Fibroblast of lung (primary cell): ENCODE results near the gene DENND2D. TPM values are rescaled to one million over a fixed set of nuclear protein-coding genes. Genes with fewer than 3 reads are reported as not detected.
A peak's percentile ranks its signal among the peaks of the same experiment; 100 is the strongest.

Experiments
- DNase-seq, 2 donors: peaks; one replicate each; pipeline versions ENCODE4 v3.0.0 to v3.0.0-alpha.2; 2010; ENCODE audit warnings: low read depth in 2 of 2
- H2AFZ ChIP-seq: 2 replicates; pipeline ENCODE4 v1.5.1; 2012; ENCODE audit warnings: low read length, control low read depth, inconsistent platforms
- H3K27ac ChIP-seq: 2 replicates; pipeline ENCODE4 v1.5.1; 2011; ENCODE audit warnings: low read length, control low read depth; ENCODE audit not compliant: insufficient read depth
- H3K27me3 ChIP-seq: 2 replicates; pipeline ENCODE4 v1.5.1; 2011; ENCODE audit warnings: mild to moderate bottlenecking, low read length; ENCODE audit not compliant: control insufficient read depth, insufficient read depth
- H3K36me3 ChIP-seq: 2 replicates; pipeline ENCODE4 v1.5.1; 2011; ENCODE audit warnings: low read length; ENCODE audit not compliant: control insufficient read depth, insufficient read depth
- H3K4me1 ChIP-seq: 2 replicates; pipeline ENCODE4 v1.5.1; 2011; ENCODE audit warnings: low read length; ENCODE audit not compliant: control insufficient read depth, insufficient read depth; ENCODE audit errors: extremely low read depth
- H3K4me2 ChIP-seq: 2 replicates; pipeline ENCODE4 v1.5.1; 2011; ENCODE audit warnings: low read length, control low read depth; ENCODE audit not compliant: insufficient read depth; ENCODE audit errors: extremely low read depth
- H3K4me3 ChIP-seq, 4 experiments: fragments of 200-600 bp in 1 of 4; sonication (generic) in 1 of 4; replicated peaks in 1 of 4; 2 replicates each; pipeline ENCODE4 v1.5.1; 2011 to 2016; ENCODE audit warnings: low read length in 4 of 4, low read depth in 3 of 4, mild to moderate bottlenecking in 3 of 4, control low read depth in 2 of 4, inconsistent platforms in 1 of 4, mixed read lengths in 1 of 4; ENCODE audit not compliant: insufficient read depth in 1 of 4; ENCODE audit errors: control extremely low read depth in 1 of 4
- H3K79me2 ChIP-seq: 2 replicates; pipeline ENCODE4 v1.5.1; 2012; ENCODE audit warnings: mild to moderate bottlenecking, low read length, inconsistent platforms; ENCODE audit not compliant: control insufficient read depth, insufficient read depth
- H3K9ac ChIP-seq: 2 replicates; pipeline ENCODE4 v1.5.1; 2011; ENCODE audit warnings: mild to moderate bottlenecking, low read length, control low read depth; ENCODE audit not compliant: insufficient read depth
- H3K9me3 ChIP-seq: 2 replicates; pipeline ENCODE4 v1.5.1; 2012; ENCODE audit warnings: low read depth, low read length; ENCODE audit not compliant: control insufficient read depth, insufficient read depth
- H4K20me1 ChIP-seq: 2 replicates; pipeline ENCODE4 v1.5.1; 2011; ENCODE audit warnings: low read length; ENCODE audit not compliant: control insufficient read depth, insufficient read depth; ENCODE audit errors: extremely low read depth
- EZH2 ChIP-seq: IDR thresholded peaks from 2 replicates; pipeline ENCODE4 v1.5.1; 2012; ENCODE audit warnings: low read length, control low read depth, mild to moderate bottlenecking; ENCODE audit errors: missing control alignments
- polyA plus RNA-seq, 2 donors: library from polyadenylated mRNA; depleted of rRNA in 1 of 2; stranded (reverse) in 1 of 2; unstranded in 1 of 2; fragments of >200 nt; gene quantifications; 2 replicates each; pipeline ENCODE4 v1.2.1, GENCODE V29; 2011 to 2012; ENCODE audit warnings: missing spikeins in 1 of 2
- total RNA-seq: library from RNA; depleted of rRNA; stranded (reverse); fragments of >200 nt; gene quantifications from 2 replicates; pipeline ENCODE4 v1.2.1, GENCODE V29; 2014
- TF ChIP-seq, protein P1 (sequence below), 2 donors: IDR thresholded peaks in 1 of 2; conservative IDR thresholded peaks in 1 of 2; 1 replicate in 1 of 2; 2 replicates in 1 of 2; pipeline ENCODE4 v1.5.1; 2011 to 2012; ENCODE audit warnings: low read length in 2 of 2, control low read depth in 1 of 2, inconsistent platforms in 1 of 2, low read depth in 1 of 2, mild to moderate bottlenecking in 1 of 2

The DENND2D gene
- total and polyA plus RNA-seq, 2 donors (not counting 1 experiment from before 2014, with no cell fraction given): 2.2 to 15.7 TPM

- H3K4me3 ChIP-seq: no peak overlapping the region
- H3K4me1 ChIP-seq: peaks cover 33% of the 10 kb centered on the region
- H3K27me3 ChIP-seq: no peaks in the 10 kb centered on the region
- no peak overlapping the region for H3K9ac ChIP-seq
- TF ChIP-seq, protein P1, sequence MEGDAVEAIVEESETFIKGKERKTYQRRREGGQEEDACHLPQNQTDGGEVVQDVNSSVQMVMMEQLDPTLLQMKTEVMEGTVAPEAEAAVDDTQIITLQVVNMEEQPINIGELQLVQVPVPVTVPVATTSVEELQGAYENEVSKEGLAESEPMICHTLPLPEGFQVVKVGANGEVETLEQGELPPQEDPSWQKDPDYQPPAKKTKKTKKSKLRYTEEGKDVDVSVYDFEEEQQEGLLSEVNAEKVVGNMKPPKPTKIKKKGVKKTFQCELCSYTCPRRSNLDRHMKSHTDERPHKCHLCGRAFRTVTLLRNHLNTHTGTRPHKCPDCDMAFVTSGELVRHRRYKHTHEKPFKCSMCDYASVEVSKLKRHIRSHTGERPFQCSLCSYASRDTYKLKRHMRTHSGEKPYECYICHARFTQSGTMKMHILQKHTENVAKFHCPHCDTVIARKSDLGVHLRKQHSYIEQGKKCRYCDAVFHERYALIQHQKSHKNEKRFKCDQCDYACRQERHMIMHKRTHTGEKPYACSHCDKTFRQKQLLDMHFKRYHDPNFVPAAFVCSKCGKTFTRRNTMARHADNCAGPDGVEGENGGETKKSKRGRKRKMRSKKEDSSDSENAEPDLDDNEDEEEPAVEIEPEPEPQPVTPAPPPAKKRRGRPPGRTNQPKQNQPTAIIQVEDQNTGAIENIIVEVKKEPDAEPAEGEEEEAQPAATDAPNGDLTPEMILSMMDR (conservative IDR thresholded peaks at IDR 0.05 in 1 of 2, IDR thresholded peaks at IDR 0.05 in 1 of 2; ENCODE audit: low read depth in 1 of 2, low read length in 2 of 2): no peak
- no peak for TF ChIP-seq EZH2
- peak in 1 of 2 donors; percentile 24 for DNase-seq
- H2AFZ ChIP-seq: no peak overlapping the region
- no peaks in the 10 kb centered on the region for H3K79me2 ChIP-seq
- no peak overlapping the region for H3K27ac ChIP-seq
- H4K20me1 ChIP-seq: no peaks in the 10 kb centered on the region
- H3K36me3 ChIP-seq: no peaks in the 10 kb centered on the region
- peak overlapping the region; percentile 18 for H3K4me2 ChIP-seq
- no peaks in the 10 kb centered on the region for H3K9me3 ChIP-seq
Observed at GRCh38 chr1:111192658-111193519, 7.6 kb downstream of the DENND2D start.

GRCh38 chr1:111192074-111192473 is 8.4 kb downstream of the DENND2D start:
- Histone ChIP-seq H3K4me2 (no peak overlapping the region), H3K4me1 (peaks cover 33% of the 10 kb centered on the region), H3K9me3 (no peaks in the 10 kb centered on the region), H3K27me3 (no peaks in the 10 kb centered on the region), H3K4me3 (no peak overlapping the region), H3K79me2 (no peaks in the 10 kb centered on the region), H2AFZ (no peak overlapping the region), H4K20me1 (no peaks in the 10 kb centered on the region), H3K27ac (peak overlapping the region; percentile 60), H3K9ac (no peak overlapping the region), H3K36me3 (peaks cover 2% of the 10 kb centered on the region)
- TF ChIP-seq EZH2: no peak
- DNase-seq: no peak

DNA sequence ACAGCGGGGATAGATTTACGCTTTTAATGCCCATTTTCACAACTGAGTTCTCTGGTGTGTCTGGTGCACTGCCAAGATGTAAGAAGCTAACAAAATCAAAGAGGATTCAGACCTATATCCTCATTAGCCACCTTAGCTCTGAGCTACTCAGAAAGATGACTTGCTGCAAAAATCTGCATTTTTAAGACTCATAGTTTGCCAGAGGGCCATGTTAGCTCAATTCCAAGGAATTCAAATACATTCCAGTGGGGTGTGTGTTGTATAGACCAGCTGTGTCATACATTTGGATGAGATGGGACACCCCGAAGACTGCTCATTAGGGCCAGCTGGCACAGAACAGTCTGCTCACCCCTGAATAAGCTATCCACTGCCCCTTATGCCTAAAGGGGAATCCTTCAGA is 8.9 kb downstream of the DENND2D start:
- DNase-seq: peak; percentile 85 to 86
- H3K36me3 ChIP-seq: peaks cover 4% of the 10 kb centered on the region
- no peaks in the 10 kb centered on the region for H3K79me2 ChIP-seq
- peak overlapping the region in 2 of 4 experiments; percentile 6 to 25 for H3K4me3 ChIP-seq
- no peaks in the 10 kb centered on the region for H3K9me3 ChIP-seq
- no peaks in the 10 kb centered on the region for H4K20me1 ChIP-seq
- TF ChIP-seq EZH2: no peak
- TF ChIP-seq, protein P1 (conservative IDR thresholded peaks at IDR 0.05 in 1 of 2, IDR thresholded peaks at IDR 0.05 in 1 of 2; ENCODE audit: low read depth in 1 of 2, low read length in 2 of 2): no peak
- peaks cover 33% of the 10 kb centered on the region for H3K4me1 ChIP-seq
- no peak overlapping the region for H2AFZ ChIP-seq
- no peak overlapping the region for H3K9ac ChIP-seq
- H3K4me2 ChIP-seq: peak overlapping the region; percentile 39
- peak overlapping the region; percentile 67 for H3K27ac ChIP-seq
- no peaks in the 10 kb centered on the region for H3K27me3 ChIP-seq
